ENCODE measurements around the gene RPP25L. TPM values are rescaled to one million over a fixed set of nuclear protein-coding genes. Genes with fewer than 3 reads are reported as not detected.
A peak's percentile ranks its signal among the peaks of the same experiment; 100 is the strongest.

RPP25L gene
- total RNA-seq, 1 donor from 2014 or later: 30.5 TPM

DNA sequence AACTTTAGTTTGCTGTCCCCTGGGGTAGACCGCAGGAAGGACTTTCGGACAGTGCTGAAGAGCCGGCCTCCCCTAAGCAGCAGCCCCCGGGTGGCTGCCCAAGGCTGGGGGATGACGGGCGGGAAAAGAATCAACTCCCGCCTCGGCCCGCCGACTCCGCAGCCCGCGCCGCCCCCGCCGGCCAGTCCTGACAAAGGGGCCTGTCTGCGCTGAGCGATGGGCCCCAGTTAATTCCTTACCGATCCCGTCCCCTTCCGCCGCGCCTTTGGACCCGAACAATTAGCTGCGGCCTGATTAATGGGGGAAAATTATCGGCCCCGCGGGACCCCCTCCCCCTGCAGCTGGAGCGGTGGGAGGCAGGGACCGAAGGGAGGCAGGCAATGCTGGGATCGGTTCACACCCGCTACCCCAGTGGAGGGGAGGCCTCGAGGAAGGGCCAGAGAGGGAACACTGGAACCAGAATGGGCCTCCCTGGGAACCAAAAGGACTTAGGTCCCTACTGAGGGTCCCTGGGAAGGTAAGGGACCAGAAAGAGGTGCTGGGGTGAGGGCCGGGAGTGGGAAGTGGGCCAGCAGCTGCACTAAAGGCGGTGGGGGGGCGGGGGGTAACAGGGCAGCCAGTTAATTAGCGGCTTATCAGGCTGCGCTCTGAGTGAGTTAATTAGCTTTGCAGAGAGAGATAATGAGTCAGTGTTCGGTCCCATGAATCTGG is 12.7 kb upstream of the RPP25L start:
- peaks cover 21% of the 10 kb centered on the region for H3K27me3 Mint-ChIP-seq
- peaks cover 37% of the 10 kb centered on the region for H3K4me1 Mint-ChIP-seq (ENCODE audit: low read depth)
- H3K4me3 Mint-ChIP-seq (ENCODE audit: low read depth): peak overlapping the region; percentile 37
- H3K9me3 Mint-ChIP-seq (ENCODE audit: low read depth): no peaks in the 10 kb centered on the region
- H3K27ac Mint-ChIP-seq: peak overlapping the region; percentile 68
- H3K36me3 Mint-ChIP-seq (ENCODE audit: insufficient read depth): no peaks in the 10 kb centered on the region
- TF ChIP-seq, protein P1, sequence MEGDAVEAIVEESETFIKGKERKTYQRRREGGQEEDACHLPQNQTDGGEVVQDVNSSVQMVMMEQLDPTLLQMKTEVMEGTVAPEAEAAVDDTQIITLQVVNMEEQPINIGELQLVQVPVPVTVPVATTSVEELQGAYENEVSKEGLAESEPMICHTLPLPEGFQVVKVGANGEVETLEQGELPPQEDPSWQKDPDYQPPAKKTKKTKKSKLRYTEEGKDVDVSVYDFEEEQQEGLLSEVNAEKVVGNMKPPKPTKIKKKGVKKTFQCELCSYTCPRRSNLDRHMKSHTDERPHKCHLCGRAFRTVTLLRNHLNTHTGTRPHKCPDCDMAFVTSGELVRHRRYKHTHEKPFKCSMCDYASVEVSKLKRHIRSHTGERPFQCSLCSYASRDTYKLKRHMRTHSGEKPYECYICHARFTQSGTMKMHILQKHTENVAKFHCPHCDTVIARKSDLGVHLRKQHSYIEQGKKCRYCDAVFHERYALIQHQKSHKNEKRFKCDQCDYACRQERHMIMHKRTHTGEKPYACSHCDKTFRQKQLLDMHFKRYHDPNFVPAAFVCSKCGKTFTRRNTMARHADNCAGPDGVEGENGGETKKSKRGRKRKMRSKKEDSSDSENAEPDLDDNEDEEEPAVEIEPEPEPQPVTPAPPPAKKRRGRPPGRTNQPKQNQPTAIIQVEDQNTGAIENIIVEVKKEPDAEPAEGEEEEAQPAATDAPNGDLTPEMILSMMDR (IDR thresholded peaks at IDR 0.05; ENCODE audit: unreplicated experiment): no peak
- DNase-seq (ENCODE audit: low spot score, unreplicated experiment): peak; percentile 44

GRCh38 chr9:34623374-34624235 is 11.7 kb upstream of the RPP25L start:
- peaks cover 38% of the 10 kb centered on the region for H3K4me1 Mint-ChIP-seq (ENCODE audit: low read depth)
- TF ChIP-seq, protein P1 (IDR thresholded peaks at IDR 0.05; ENCODE audit: unreplicated experiment): no peak
- peaks cover 14% of the 10 kb centered on the region for H3K27me3 Mint-ChIP-seq
- no peaks in the 10 kb centered on the region for H3K9me3 Mint-ChIP-seq (ENCODE audit: low read depth)
- no peak overlapping the region for H3K4me3 Mint-ChIP-seq (ENCODE audit: low read depth)
- no peaks in the 10 kb centered on the region for H3K36me3 Mint-ChIP-seq (ENCODE audit: insufficient read depth)
- no peak for DNase-seq (ENCODE audit: low spot score, unreplicated experiment)
- H3K27ac Mint-ChIP-seq: no peak overlapping the region

- peak; percentile 67 for DNase-seq (ENCODE audit: low spot score, unreplicated experiment)
- H3K9me3 Mint-ChIP-seq (ENCODE audit: low read depth): no peaks in the 10 kb centered on the region
- peaks cover 20% of the 10 kb centered on the region for H3K4me1 Mint-ChIP-seq (ENCODE audit: low read depth)
- peaks cover 8% of the 10 kb centered on the region for H3K36me3 Mint-ChIP-seq (ENCODE audit: insufficient read depth)
- H3K27ac Mint-ChIP-seq: peak within 1 kb of the TSS; percentile 91
- TF ChIP-seq, protein P1 (IDR thresholded peaks at IDR 0.05; ENCODE audit: unreplicated experiment): no peak
- H3K27me3 Mint-ChIP-seq: no peaks in the 10 kb centered on the region
- H3K4me3 Mint-ChIP-seq (ENCODE audit: low read depth): peak within 1 kb of the TSS; percentile 91
These were observed 8.4 kb upstream of the RPP25L start, which contains the start of gene DCTN3 for GRCh38 chr9:34620061-34620994. DCTN3 (minus strand) TSS chr9:34620495; CDS start chr9:34620464, 31 bp downstream.

DNA sequence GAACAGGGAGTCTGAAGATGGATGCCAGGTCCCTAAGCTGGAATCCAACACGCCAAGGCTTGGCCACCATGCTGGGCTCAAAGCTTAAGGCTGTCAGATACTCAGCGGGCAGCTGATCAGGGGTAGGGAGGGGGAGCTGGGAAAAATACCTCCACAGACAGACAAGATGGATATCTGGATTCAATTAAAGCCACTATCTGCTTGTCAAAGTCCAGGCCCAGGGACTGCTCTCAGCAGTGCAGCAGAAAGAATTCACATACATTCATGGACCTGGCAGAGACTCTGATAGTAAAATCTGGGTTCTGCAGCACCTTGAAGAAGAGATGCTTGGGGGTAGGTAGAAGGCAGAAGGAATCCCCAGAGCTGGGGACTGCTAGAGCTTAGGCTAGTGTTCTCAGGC is 3.2 kb upstream of the RPP25L start:
- no peak for DNase-seq (ENCODE audit: low spot score, unreplicated experiment)
- Mint-ChIP-seq H3K9me3 (ENCODE audit: low read depth) (no peaks in the 10 kb centered on the region), H3K36me3 (ENCODE audit: insufficient read depth) (peaks cover 10% of the 10 kb centered on the region), H3K4me1 (ENCODE audit: low read depth) (peaks cover 20% of the 10 kb centered on the region), H3K27me3 (no peaks in the 10 kb centered on the region), H3K27ac (no peak overlapping the region), H3K4me3 (ENCODE audit: low read depth) (no peak overlapping the region)
- TF ChIP-seq, protein P1 (IDR thresholded peaks at IDR 0.05; ENCODE audit: unreplicated experiment): no peak

Data from progenitor cell of endocrine pancreas (in vitro differentiated cells).